WTC11 (cell line): Measurements from ENCODE around the gene CCDC182.

Experiments used
- ATF2 ChIP-seq: sonication (generic); formaldehyde crosslinking; IDR thresholded peaks from 2 replicates; pipeline ENCODE4 v1.8.1; 2022; ENCODE audit warnings: low read depth, missing genetic modification reagents, borderline replicate concordance
- ATF3 ChIP-seq: sonication (generic); formaldehyde crosslinking; conservative IDR thresholded peaks from 2 replicates; pipeline ENCODE4 v1.8.1; 2022; ENCODE audit warnings: mild to moderate bottlenecking, missing genetic modification reagents
- CBFB ChIP-seq: sonication (generic); formaldehyde crosslinking; IDR thresholded peaks from 2 replicates; pipeline ENCODE4 v1.8.1; 2022; ENCODE audit warnings: mild to moderate bottlenecking, low read depth, missing genetic modification reagents
- CTCF ChIP-seq: fragments of 200-600 bp; IDR thresholded peaks from 2 replicates; pipeline ENCODE4 v1.8.0; 2022; ENCODE audit warnings: antibody characterized with exemption
- ETV6 ChIP-seq: sonication (generic); formaldehyde crosslinking; IDR thresholded peaks from 2 replicates; pipeline ENCODE4 v1.8.1; 2022; ENCODE audit warnings: mild to moderate bottlenecking, missing genetic modification reagents
- FOXK1 ChIP-seq: sonication (generic); formaldehyde crosslinking; IDR thresholded peaks from 2 replicates; pipeline ENCODE4 v1.8.0; 2022; ENCODE audit warnings: mild to moderate bottlenecking, moderate library complexity, missing genetic modification reagents
- GABPB1 ChIP-seq: sonication (generic); formaldehyde crosslinking; IDR thresholded peaks from 2 replicates; pipeline ENCODE4 v1.8.1; 2023; ENCODE audit warnings: mild to moderate bottlenecking, missing genetic modification reagents
- JUN ChIP-seq: sonication (generic); formaldehyde crosslinking; IDR thresholded peaks from 2 replicates; pipeline ENCODE4 v1.8.0; 2023; ENCODE audit warnings: mild to moderate bottlenecking, missing genetic modification reagents
- MAX ChIP-seq: sonication (generic); formaldehyde crosslinking; IDR thresholded peaks from 2 replicates; pipeline ENCODE4 v1.8.0; 2022; ENCODE audit warnings: mild to moderate bottlenecking, missing genetic modification reagents
- NFYB ChIP-seq: sonication (generic); formaldehyde crosslinking; conservative IDR thresholded peaks from 2 replicates; pipeline ENCODE4 v1.8.0; 2022; ENCODE audit warnings: low read depth, missing genetic modification reagents
- SP1 ChIP-seq: sonication (generic); formaldehyde crosslinking; conservative IDR thresholded peaks from 2 replicates; pipeline ENCODE4 v1.8.1; 2022; ENCODE audit warnings: missing genetic modification reagents
- ZNF121 ChIP-seq: sonication (generic); formaldehyde crosslinking; IDR thresholded peaks from 2 replicates; pipeline ENCODE4 v1.8.0; 2023; ENCODE audit warnings: missing genetic modification reagents
- ZNF512 ChIP-seq: sonication (generic); formaldehyde crosslinking; IDR thresholded peaks from 2 replicates; pipeline ENCODE4 v1.8.1; 2022; ENCODE audit warnings: missing genetic modification reagents, borderline replicate concordance

GRCh38 chr17:57761887-57762286 is 16.8 kb upstream of the CCDC182 start:
- no peak for TF ChIP-seq NFYB (CRISPR knock-in tag)
- TF ChIP-seq FOXK1 (CRISPR knock-in tag): no peak
- no peak for TF ChIP-seq JUN
- TF ChIP-seq CTCF: no peak
- no peak for TF ChIP-seq ETV6 (CRISPR knock-in tag)
- TF ChIP-seq CBFB (CRISPR knock-in tag): no peak
- no peak for TF ChIP-seq ATF3 (CRISPR knock-in tag)
- no peak for TF ChIP-seq SP1 (CRISPR knock-in tag)
- no peak for TF ChIP-seq MAX (CRISPR knock-in tag)
- no peak for TF ChIP-seq ATF2 (CRISPR knock-in tag)
- no peak for TF ChIP-seq ZNF512 (CRISPR knock-in tag)
- TF ChIP-seq GABPB1: no peak
- no peak for TF ChIP-seq ZNF121
